WI38 (cell line): ENCODE measurements around the gene COG3.

Source experiments
- H3K4me3 ChIP-seq: 2 replicates; pipeline ENCODE4 v1.5.1; 2011; ENCODE audit warnings: low read depth, mild to moderate bottlenecking, control low read depth, low read length
- TF ChIP-seq, protein P1 (sequence below): IDR thresholded peaks from 2 replicates; pipeline ENCODE4 v1.5.1; 2012; ENCODE audit warnings: low read depth, mild to moderate bottlenecking, control low read depth, low read length

The COG3 gene

DNA sequence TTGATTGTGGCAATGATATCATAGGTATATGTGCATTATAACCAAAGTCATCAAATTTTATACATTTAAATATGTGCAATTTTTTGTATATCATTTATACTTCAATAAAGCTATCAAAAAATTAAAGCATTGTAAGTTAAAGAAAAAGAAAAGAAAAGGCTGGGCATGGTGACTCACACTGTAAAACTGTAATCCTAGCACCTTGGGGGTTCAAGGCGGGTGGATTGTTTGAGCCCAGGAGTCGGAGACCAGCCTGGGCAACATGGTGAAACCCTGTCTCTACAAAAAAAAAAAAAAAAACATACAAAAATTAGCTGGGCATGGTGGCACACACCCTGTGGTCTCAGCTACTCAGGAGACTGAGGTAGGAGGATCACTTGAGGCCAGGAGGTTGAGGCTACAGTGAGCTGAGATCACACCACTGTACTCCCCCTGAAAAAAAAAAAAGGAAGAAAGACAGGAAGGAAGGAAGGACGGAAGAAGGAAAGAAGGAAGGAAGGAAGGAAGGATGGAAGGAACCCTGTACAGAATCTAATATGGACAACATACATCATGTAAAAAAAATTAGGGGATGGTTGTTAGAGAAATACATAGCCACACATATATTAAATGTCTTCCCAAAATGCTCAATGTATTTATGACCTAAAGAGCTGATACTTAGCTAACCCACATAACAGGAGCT, 24.8 kb upstream of the COG3 start:
- TF ChIP-seq, protein P1, sequence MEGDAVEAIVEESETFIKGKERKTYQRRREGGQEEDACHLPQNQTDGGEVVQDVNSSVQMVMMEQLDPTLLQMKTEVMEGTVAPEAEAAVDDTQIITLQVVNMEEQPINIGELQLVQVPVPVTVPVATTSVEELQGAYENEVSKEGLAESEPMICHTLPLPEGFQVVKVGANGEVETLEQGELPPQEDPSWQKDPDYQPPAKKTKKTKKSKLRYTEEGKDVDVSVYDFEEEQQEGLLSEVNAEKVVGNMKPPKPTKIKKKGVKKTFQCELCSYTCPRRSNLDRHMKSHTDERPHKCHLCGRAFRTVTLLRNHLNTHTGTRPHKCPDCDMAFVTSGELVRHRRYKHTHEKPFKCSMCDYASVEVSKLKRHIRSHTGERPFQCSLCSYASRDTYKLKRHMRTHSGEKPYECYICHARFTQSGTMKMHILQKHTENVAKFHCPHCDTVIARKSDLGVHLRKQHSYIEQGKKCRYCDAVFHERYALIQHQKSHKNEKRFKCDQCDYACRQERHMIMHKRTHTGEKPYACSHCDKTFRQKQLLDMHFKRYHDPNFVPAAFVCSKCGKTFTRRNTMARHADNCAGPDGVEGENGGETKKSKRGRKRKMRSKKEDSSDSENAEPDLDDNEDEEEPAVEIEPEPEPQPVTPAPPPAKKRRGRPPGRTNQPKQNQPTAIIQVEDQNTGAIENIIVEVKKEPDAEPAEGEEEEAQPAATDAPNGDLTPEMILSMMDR, result no peak
- H3K4me3 ChIP-seq, result no peak overlapping the region

DNA sequence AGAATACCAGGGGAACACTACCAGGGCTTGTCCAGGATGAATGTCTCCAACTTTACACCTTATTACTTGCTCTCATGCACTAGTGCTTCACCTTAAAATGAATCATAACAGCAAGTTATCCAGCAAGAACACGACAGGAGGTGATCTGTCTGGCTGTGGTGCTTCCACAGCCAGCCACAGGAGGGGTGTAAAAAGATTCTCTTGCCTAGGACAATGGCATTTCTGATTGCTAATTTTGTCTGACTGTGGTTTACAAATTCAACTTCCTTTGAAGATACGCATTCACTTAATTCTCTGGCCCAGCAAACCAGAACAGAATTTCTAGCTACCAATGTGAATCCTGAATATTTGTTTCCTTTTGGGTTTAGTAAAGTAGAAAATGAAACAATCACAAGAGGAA, 23.1 kb upstream of the COG3 start:
- no peak overlapping the region for H3K4me3 ChIP-seq

DNA sequence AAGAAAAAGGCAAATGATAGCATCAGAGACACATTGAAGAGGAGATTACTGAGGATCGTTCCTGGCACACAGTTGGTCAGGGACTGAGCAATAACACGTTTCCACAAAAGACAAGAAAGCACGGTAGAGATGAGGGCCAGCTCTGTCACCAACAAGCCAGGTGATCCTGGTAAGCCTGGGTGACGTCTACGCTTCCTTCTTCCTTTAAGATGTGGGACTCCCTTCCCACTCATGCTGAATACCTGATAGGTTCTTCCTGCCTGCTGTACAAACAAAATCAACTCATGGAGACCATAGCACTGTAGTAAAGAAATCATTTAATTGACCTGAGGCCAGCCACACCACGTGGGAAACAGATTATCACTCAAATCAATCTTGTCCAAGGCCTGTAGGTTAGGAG, 19.7 kb upstream of the COG3 start:
- no peak overlapping the region for H3K4me3 ChIP-seq
- TF ChIP-seq, protein P1, result no peak

More for the DNA sequence above, 23.1 kb upstream of the COG3 start:
- TF ChIP-seq, protein P1, result no peak

DNA sequence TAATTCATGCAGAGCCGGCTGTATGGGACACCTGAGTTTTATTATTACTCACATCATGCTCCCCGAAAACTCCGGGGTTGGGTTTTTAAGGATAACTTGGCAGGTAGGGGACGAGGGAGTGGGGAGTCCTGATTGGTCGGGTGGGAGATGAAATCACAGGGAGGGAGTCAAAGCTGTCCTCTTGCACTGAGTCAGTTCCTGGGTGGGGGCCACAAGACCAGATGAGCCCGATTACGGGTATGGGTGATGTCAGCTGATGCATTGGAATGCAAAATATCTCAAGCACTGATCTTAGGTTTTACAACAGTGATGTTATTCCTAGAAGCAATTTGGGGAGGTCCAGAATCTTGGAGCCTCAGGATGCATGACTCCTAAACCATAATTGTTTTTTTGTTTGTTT, 18.6 kb upstream of the COG3 start:
- TF ChIP-seq, protein P1, result no peak

DNA sequence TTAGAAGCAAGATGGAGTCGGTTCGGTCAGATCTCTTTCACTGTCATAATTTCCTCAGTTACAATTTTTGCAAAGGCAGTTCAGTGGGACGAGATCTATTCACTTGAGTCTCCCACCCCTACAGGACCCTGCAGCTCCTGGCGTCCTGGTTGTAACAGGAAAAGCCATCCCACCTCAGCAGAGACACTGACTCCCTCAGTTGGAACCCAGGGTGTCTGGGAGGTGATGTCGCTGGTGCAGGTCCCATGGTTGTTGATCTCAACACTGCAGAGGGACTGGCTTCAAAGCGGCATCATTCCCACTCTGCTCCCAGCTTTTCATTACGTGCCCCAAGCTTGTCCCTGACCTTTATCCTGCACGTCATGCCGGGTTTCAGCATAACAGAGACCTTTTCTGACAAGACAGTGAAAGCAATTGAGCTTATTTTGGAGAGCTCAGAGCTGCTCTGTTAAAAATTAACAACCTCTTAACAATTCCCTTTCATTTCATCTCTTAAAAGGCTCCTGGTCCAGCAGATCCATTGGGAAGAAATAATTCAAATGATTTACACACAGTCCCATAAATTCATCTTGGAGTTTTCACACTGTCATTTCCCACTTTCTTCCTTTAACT, 17.6 kb upstream of the COG3 start:
- no peak overlapping the region for H3K4me3 ChIP-seq

More for the DNA sequence above, 18.6 kb upstream of the COG3 start:
- H3K4me3 ChIP-seq, result no peak overlapping the region

DNA sequence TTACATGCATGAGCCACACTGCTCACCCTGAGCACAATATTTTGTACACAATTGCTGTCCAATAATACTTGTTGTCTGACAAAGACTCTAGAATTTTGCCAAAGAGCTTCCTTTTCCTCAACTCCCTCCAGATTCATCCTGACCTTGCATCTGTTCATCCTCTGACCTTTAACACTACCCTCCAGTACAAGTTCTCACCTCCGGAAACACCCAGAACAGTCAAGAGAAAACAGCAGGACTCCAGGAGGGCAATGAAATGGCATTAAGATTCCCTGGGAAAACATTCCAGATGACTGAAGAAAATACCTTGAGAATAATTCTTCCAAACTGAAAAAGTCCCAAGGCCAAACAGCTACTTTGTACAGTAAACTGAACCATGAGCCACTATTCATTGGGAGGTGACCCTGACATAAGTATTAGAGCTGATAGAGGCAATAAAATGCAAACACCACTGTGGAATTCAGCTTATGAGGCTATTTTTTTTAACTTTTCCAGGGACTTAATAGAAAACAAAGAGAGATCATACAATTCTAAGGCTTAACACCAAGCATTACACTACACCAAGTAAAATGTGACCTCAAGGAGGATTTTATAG, 15.7 kb upstream of the COG3 start:
- no peak overlapping the region for H3K4me3 ChIP-seq
- TF ChIP-seq, protein P1, result no peak

More for the DNA sequence above, 17.6 kb upstream of the COG3 start:
- TF ChIP-seq, protein P1, result no peak

DNA sequence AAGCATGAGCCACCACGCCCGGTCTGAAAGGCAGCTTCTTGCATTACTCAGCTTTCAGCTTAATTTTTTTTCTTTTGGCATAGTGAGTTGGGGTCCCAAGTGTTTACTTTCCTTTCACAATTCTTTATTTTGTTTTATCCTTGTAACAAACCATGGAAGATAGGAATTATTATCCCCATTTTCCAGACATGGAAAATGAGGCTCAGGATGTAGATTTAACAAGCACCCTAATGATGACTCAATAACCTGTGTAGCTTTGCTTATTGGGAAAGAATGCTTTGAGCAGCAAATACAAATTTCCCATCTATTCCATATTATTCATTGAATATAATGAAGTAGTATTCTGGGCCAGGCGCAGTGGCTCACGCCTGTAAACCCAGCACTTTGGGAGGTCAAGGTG, 13.5 kb upstream of the COG3 start:
- no peak overlapping the region for H3K4me3 ChIP-seq
- TF ChIP-seq, protein P1, result no peak
